Peyer's patch (tissue), 4 donors: ENCODE measurements around the gene DNAH8. TPM values are rescaled to one million over a fixed set of nuclear protein-coding genes. Genes with fewer than 3 reads are reported as not detected.
"Not testable (repeated sequence)": the region's sequence is repeated elsewhere in the genome, so short reads cannot be mapped to it uniquely, and the experiment has no call there.

Source experiments
- DNase-seq, 3 donors: peaks; one replicate each; pipeline ENCODE4 v3.0.0-alpha.2; 2017 to 2019
- H3K27ac ChIP-seq, 4 donors: fragments of 200-600 bp; sonication (generic); one replicate each; pipeline ENCODE4 v1.5.1; 2016 to 2019
- H3K27me3 ChIP-seq, 2 donors: fragments of 200-600 bp; sonication (generic); one replicate each; pipeline ENCODE4 v1.5.1; 2019
- H3K36me3 ChIP-seq, 3 donors: fragments of 200-600 bp; sonication (generic); one replicate each; pipeline ENCODE4 v1.5.1; 2016 to 2019
- H3K4me1 ChIP-seq, 4 donors: fragments of 200-600 bp; sonication (generic); one replicate each; pipeline ENCODE4 v1.5.1; 2016 to 2019
- H3K4me3 ChIP-seq, 4 donors: fragments of 200-600 bp; sonication (generic); 1 replicate in 3 of 4; 2 replicates in 1 of 4; pipeline ENCODE4 v1.5.1; 2016 to 2019; ENCODE audit warnings: mild to moderate bottlenecking in 1 of 4
- H3K9me3 ChIP-seq, 4 donors: fragments of 200-600 bp; sonication (generic); one replicate each; pipeline ENCODE4 v1.5.1; 2016 to 2019; ENCODE audit warnings: mild to moderate bottlenecking in 1 of 4
- POLR2A ChIP-seq, 2 donors: fragments of 450-650 bp; IDR thresholded peaks; one replicate each; pipeline ENCODE4 v1.5.1; 2017; ENCODE audit warnings: antibody characterized with exemption in 2 of 2, mild to moderate bottlenecking in 2 of 2, moderate library complexity in 2 of 2
- total RNA-seq, 4 donors: library from RNA; depleted of rRNA; stranded (reverse); fragments of >200 nt; gene quantifications; one replicate each; pipeline ENCODE4 v1.1.0, GENCODE V29; 2016
- TF ChIP-seq, protein P1 (sequence below), 6 experiments: fragments of 450-650 bp in 4 of 6; fragments of 200-600 bp in 2 of 6; sonication (generic) in 1 of 6; IDR thresholded peaks; one replicate each; pipeline ENCODE4 v1.5.1; 2017 to 2019; ENCODE audit warnings: antibody characterized with exemption in 6 of 6, mild to moderate bottlenecking in 3 of 6, moderate library complexity in 1 of 6

Gene DNAH8
- total RNA-seq, 4 donors from 2014 or later = 0.83 TPM; not detected in 3

DNA sequence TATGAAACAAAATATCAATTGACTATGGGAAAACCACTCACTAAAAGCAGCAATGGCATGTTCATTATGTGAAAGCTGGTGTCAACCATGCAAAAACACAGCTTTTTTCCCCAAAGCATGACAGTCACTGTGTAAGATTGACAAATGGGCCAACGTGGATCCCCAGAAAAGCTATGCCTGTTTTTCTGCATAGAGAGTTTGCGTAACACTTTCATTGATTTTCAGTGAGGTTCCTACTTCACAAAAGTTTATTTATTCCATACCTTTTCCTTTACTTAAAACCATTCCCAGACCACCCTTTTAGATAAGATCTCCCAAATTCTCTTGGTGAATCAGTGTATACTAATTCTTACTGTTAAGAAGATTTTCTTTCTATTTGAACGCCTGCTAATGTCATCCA lies 195.1 kb downstream of the DNAH8 start:
- H3K4me3 ChIP-seq = no peak overlapping the region
- no peak overlapping the region for H3K27ac ChIP-seq
- no peaks in the 10 kb centered on the region for H3K27me3 ChIP-seq
- TF ChIP-seq POLR2A (IDR thresholded peaks at IDR 0.05) = no peak
- TF ChIP-seq, protein P1, sequence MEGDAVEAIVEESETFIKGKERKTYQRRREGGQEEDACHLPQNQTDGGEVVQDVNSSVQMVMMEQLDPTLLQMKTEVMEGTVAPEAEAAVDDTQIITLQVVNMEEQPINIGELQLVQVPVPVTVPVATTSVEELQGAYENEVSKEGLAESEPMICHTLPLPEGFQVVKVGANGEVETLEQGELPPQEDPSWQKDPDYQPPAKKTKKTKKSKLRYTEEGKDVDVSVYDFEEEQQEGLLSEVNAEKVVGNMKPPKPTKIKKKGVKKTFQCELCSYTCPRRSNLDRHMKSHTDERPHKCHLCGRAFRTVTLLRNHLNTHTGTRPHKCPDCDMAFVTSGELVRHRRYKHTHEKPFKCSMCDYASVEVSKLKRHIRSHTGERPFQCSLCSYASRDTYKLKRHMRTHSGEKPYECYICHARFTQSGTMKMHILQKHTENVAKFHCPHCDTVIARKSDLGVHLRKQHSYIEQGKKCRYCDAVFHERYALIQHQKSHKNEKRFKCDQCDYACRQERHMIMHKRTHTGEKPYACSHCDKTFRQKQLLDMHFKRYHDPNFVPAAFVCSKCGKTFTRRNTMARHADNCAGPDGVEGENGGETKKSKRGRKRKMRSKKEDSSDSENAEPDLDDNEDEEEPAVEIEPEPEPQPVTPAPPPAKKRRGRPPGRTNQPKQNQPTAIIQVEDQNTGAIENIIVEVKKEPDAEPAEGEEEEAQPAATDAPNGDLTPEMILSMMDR (IDR thresholded peaks at IDR 0.05) = no peak
- no peak for DNase-seq
- H3K36me3 ChIP-seq = no peaks in the 10 kb centered on the region
- no peaks in the 10 kb centered on the region for H3K9me3 ChIP-seq
- H3K4me1 ChIP-seq = no peaks in the 10 kb centered on the region

DNA sequence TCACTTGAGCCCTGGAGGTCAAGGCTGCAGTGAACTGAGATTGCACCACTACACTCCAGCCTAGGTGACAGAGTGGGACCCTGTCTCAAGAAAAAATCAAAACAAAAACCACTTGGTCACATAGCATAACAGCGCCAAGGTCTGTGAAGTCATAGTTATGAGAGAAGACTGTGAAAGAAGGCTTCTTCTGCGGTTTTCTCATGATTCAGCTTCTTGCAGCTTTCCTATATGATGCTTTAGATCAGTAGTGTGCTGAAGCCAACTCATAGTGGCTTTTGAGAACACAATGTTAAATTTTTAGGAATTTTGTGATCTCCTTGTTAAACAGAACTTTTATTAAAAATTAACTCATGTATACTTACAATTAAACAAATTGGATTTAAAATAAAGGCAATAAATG lies 197.3 kb downstream of the DNAH8 start:
- no peak for TF ChIP-seq POLR2A (IDR thresholded peaks at IDR 0.05)
- TF ChIP-seq, protein P1 (IDR thresholded peaks at IDR 0.05) = no peak
- no peak overlapping the region for H3K27ac ChIP-seq
- no peak for DNase-seq
- no peak overlapping the region for H3K4me3 ChIP-seq
- H3K4me1 ChIP-seq = no peaks in the 10 kb centered on the region
- H3K9me3 ChIP-seq = no peaks in the 10 kb centered on the region
- no peaks in the 10 kb centered on the region for H3K27me3 ChIP-seq
- H3K36me3 ChIP-seq = no peaks in the 10 kb centered on the region

DNA sequence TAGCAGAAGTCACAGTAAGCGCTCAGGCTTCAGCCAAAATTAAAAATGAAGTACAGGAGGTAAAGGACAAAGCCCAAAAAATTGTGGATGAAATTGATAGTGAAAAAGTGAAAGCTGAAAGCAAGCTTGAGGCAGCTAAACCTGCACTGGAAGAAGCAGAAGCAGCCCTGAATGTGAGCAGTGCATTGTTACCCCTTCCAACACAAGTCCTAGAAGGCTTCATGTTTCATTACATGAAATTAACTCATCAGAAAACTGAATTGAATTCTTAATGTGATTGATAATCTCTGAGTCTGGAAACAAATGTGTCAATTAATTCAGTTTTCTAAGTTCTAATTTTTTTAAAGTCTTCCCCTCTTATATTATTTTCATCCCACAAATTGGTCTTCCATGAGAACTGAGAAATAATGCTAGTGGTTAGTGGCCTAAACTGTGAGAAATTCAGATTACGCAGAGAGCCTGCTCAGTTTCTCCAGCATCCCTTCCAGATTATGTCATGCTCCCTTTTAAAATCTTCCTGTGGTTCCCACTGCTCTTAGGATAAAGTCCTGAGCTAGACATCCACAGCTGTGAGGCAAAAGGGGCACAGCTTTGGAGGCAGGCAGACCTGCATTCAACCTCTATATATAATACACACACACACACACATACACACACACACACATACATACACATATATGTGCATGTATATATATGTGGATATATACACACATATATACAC lies 200.3 kb downstream of the DNAH8 start:
- no peaks in the 10 kb centered on the region for H3K27me3 ChIP-seq
- no peak overlapping the region for H3K4me3 ChIP-seq
- DNase-seq = no peak
- no peaks in the 10 kb centered on the region for H3K9me3 ChIP-seq
- TF ChIP-seq, protein P1 (IDR thresholded peaks at IDR 0.05) = no peak
- TF ChIP-seq POLR2A (IDR thresholded peaks at IDR 0.05) = no peak
- no peak overlapping the region for H3K27ac ChIP-seq
- no peaks in the 10 kb centered on the region for H3K36me3 ChIP-seq
- no peaks in the 10 kb centered on the region for H3K4me1 ChIP-seq

DNA sequence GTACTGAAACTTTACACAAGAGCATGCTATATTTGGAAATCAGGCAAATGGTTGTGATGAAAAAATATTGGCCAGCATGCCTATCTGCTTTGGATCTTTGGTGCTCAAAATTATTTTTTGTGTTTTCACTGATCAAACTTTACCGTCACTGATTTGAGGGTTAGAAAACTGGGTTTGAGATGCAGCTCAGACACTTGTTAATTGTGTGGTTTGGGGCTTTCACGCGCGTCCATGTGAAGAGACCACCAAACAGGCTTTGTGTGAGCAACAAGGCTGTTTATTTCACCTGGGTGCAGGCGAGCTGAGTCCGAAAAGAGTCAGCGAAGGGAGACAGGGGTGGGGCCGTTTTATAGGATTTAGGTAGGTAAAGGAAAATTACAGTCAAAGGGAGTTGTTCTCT lies 206.4 kb downstream of the DNAH8 start:
- H3K9me3 ChIP-seq, H3K27me3 ChIP-seq, DNase-seq, H3K27ac ChIP-seq, H3K4me3 ChIP-seq, H3K36me3 ChIP-seq, H3K4me1 ChIP-seq: not testable (repeated sequence)

DNA sequence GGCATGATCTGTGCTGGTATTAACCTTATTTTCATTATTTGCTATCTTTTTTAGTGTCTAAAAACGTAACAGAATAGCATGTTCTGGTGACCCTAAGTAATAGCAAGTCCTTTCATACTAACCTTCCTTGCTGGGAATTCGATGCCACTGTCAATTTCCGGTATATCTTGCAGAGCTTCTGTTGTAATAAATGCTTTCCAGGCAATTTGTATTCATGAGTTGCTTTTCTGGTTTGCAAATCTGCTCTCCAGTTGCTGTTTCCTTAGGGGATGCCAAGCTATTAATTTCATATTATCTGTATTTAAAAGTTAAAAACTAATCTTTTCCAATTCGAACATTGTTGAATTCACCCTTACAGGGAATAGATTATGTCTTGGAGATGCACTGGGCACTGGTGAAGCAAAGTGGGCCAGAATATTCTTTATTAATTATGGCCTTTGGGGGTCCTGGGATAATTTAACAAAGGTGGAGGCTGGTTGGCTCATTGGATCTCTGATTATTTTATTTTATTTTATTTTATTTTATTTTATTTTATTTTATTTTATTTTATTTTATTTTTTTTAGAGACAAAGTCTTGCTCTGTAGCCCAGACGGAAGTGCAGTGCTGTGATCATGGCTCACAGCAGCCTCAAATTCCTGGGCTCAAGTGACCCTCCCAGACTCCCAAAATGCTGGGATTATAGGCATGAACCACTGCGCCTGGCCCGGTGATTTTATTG lies 209.8 kb downstream of the DNAH8 start:
- TF ChIP-seq POLR2A (IDR thresholded peaks at IDR 0.05) = no peak
- TF ChIP-seq, protein P1 (IDR thresholded peaks at IDR 0.05) = no peak
- DNase-seq = no peak
- H3K9me3 ChIP-seq = no peaks in the 10 kb centered on the region
- H3K36me3 ChIP-seq = no peaks in the 10 kb centered on the region
- H3K4me3 ChIP-seq = no peak overlapping the region
- H3K4me1 ChIP-seq = no peaks in the 10 kb centered on the region
- H3K27me3 ChIP-seq = no peaks in the 10 kb centered on the region
- H3K27ac ChIP-seq = no peak overlapping the region

DNA sequence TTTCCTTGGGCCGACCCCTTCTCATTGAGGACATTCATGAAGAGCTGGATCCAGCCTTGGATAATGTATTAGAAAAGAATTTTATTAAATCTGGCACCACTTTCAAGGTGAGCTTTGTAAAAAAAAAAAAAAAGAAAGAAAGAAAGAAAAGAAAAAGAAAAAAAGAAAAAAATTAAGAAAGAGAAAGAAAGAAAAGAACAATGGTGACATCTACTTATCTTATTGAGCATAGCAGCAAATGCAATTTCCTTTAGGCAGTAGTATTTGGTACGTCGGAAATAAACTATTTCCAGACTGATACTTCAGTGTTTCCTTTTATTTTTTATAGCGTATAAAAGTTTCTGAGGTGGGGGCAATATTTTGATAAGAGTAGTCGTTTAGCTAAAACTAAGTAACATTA lies 214.4 kb downstream of the DNAH8 start:
- no peak for DNase-seq
- H3K4me1 ChIP-seq = no peaks in the 10 kb centered on the region
- H3K27me3 ChIP-seq = no peaks in the 10 kb centered on the region
- no peaks in the 10 kb centered on the region for H3K36me3 ChIP-seq
- H3K27ac ChIP-seq = no peak overlapping the region
- TF ChIP-seq, protein P1 (IDR thresholded peaks at IDR 0.05) = no peak
- no peak for TF ChIP-seq POLR2A (IDR thresholded peaks at IDR 0.05)
- H3K4me3 ChIP-seq = no peak overlapping the region
- H3K9me3 ChIP-seq = no peaks in the 10 kb centered on the region
